Sciatic nerve (tissue), 2 donors: ENCODE measurements around the gene MLH1. TPM values are rescaled to one million over a fixed set of nuclear protein-coding genes. Genes with fewer than 3 reads are reported as not detected.
"Not testable (repeated sequence)": the region's sequence is repeated elsewhere in the genome, so short reads cannot be mapped to it uniquely, and the experiment has no call there.

Experiments used
- ATAC-seq: fragments of 200-7000 bp; cut with Tn5 transposase; one replicate; pipeline ENCODE4 v1.9.1; 2020; ENCODE audit warnings: mild to moderate bottlenecking, moderate library complexity
- DNase-seq: peaks from one replicate; pipeline ENCODE4 v3.0.0-alpha.2; 2020; ENCODE audit warnings: low spot score
- intact Hi-C: fragments of 100-400 bp; cut with DNase I; formaldehyde crosslinking; loops from one replicate; pipeline ENCODE4 v1.14.2; 2022
- total RNA-seq: library from RNA; stranded (reverse); fragmentation: NEBNext Ultra II Directional; extraction: Animal tissue kit (Norgen Biotek cat#: 25700); gene quantifications from one replicate; pipeline ENCODE4 v1.2.1, GENCODE V29; 2021
- donor health status: DM: no; HTN: no; CAD: no.
- donor health status: DM: no; HTN: no; CAD: no.

Gene MLH1
- 31.3 TPM for total RNA-seq

DNA sequence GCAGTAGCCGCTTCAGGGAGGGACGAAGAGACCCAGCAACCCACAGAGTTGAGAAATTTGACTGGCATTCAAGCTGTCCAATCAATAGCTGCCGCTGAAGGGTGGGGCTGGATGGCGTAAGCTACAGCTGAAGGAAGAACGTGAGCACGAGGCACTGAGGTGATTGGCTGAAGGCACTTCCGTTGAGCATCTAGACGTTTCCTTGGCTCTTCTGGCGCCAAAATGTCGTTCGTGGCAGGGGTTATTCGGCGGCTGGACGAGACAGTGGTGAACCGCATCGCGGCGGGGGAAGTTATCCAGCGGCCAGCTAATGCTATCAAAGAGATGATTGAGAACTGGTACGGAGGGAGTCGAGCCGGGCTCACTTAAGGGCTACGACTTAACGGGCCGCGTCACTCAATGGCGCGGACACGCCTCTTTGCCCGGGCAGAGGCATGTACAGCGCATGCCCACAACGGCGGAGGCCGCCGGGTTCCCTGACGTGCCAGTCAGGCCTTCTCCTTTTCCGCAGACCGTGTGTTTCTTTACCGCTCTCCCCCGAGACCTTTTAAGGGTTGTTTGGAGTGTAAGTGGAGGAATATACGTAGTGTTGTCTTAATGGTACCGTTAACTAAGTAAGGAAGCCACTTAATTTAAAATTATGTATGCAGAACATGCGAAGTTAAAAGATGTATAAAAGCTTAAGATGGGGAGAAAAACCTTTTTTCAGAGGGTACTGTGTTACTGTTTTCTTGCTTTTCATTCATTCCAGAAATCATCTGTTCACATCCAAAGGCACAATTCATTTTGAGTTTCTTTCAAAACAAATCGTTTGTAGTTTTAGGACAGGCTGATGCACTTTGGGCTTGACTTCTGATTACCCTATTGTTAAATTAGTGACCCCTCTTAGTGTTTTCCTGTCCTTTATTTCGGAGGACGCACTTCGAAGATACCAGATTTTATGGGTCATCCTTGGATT is at the start of gene MLH1:
Gene MLH1, plus strand, starts transcription at position 193 of the 958 bp plus-strand sequence. Its CDS starts 30 bp downstream, at position 223.
- DNase-seq (peak; percentile 99), ATAC-seq (peak; percentile 98)
- intact Hi-C loops = loop anchor here (5.0 kb wide), 1 partner anchor 219 kb away; no protein-coding TSS in a partner anchor

DNA sequence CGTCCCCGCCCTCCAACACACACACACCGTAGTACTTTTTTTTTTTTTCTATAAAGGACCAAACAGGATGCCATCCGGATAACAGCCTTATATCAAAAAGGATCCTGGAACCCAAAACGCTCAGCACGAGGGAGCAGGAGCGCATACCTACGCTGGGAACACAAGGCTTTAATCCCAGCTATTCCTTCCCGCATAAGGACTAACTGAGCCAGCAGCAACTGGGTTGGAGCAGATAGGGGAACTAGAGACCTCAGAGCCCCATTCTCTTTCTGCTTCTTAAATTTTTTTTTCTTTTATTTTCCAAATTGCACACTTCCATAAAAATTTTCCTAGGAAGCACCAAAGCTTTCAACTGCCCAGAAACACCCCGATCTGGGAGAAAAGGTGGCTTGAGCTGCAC is 49.7 kb upstream of the MLH1 start:
- ATAC-seq (no peak), DNase-seq (no peak)
- intact Hi-C loops = no loop called here

DNA sequence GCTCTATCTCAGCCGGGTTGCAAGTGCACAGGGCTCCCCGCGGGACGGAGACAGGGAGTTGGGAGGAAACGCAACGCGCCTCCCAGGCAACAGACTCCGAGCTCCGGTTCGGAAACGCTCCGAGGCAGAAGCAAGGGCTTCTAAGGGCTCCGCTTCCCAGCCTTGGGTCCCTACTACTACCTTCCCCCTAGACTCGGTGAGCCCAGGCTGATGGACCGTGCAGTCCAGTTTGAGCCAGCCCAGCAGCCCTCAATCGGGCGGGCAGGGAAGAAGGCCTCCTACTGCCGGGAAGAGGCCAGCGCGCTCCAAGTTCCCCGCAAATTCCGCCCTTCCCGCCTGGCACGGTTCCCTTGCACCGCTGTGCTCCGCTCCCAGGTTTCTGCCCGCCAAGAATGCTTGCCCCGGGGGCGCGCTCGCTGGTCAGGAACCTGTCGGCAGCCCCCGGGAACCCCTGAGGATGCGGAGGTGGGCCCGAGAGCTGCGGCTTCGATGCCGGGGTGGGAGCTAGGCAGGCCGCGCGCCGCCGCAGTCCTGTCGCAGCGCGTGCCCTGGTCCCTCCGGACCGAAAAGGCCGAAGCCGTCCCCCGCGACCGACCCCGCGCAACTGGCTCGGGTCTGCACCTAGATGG is 49.2 kb upstream of the MLH1 start:
- peak; percentile 84 for DNase-seq
- intact Hi-C loops = no loop called here
- ATAC-seq = peak; percentile 85

DNA sequence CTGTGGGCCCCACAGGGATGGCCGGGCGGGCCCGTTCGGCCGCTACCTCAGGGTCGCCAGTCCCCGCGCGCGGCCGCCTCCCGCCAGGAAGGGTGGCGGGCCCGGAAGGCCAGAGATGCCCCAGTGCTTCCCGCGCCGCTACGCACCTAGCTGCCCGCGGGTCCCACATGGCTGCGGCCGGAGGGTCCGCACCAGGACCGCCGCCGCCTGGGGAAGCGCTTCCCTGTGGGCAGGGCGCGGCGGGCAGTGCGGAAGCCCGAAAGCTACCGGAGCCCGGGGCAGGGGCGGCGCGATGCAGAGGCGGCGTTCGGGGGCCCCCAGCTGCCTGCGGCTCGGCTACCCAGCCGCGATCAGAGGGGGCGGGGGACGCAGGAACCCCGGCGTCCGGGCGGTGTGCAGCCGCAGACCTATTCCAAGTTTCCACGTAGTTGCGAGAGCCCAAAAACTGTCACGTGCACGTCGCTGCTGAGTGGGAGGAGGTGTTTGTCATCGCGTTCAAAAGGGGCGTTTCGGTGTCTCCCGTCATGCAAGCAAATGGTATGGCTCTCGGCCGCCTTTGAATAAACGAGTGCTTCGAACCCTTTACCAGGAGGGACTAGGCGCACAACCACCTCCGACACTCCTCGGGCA is 48.6 kb upstream of the MLH1 start, which contains the start of gene TRANK1:
Gene TRANK1, minus strand, starts transcription at position 414 of the 630 bp plus-strand sequence. Its CDS starts 245 bp downstream, at position 169.
- DNase-seq (peak; percentile 82), ATAC-seq (peak; percentile 86)
- intact Hi-C loops = no loop called here

DNA sequence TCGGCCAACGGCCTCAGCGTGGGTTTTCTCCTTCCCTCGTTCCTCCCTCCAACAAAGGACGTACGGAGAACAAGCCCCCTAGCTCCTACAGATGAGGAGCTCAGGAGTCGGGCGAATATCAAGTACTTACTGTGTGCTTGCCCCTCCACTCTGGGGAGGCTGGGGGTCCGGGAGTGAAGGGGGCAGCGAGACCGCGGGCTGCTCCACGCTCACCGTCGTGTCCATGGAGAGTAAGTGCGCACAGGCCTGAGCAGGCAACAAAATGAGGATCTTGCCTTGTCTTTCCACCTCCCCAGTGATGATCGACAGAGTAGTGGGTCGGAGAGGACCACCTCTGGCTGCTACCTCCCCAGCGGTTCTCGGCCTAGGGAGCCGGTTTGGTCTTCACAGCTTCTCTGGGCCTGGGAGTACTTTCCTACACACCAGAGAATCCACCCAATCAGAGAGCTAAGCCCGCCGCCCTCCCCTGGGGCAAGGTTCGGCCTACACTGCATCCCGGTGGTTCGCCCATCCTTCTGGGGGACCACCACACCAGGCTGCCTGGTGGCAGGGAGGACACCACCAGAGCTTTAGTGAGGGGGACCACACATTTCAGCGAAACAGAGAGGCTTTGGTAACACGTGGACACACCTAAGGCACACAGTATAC is 47.9 kb upstream of the MLH1 start:
- ATAC-seq (no peak), DNase-seq (no peak)
- intact Hi-C loops = no loop called here

GRCh38 chr3:36947814-36948213 is 45.5 kb upstream of the MLH1 start:
- intact Hi-C loops = not testable (repeated sequence)

DNA sequence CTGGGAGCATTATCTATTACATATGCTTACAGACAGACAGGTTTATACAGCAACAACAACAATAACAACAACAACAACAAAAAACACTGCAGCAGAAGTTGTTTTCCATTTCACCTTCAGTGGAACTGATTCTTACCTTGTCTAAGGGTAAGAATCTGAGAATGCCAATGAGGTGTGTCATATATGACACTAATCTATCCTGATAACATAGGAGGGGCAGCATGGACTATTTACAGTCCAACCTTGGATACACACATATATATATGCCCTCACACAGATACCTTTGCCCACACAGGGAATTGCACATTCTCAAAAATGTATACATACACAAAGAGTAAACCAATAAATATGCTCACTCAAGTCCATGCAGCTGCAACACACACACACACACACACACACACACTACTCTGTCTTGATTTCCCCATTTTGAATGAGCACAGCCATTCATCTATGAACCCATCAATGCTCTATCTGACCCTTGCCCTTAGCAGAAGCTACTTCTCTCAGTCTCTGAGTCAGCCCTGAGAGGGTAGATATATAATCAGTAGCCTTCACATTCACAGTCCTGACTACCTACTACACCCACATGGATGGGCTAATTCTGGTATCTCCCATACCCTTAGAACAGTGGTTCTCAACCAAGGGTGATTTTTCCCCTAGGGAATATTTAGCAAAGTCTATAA is 38.7 kb upstream of the MLH1 start:
- intact Hi-C loops = no loop called here
- ATAC-seq (no peak), DNase-seq (no peak)

More at GRCh38 chr3:36947814-36948213, 45.5 kb upstream of the MLH1 start:
- not testable (repeated sequence) for ATAC-seq, DNase-seq

DNA sequence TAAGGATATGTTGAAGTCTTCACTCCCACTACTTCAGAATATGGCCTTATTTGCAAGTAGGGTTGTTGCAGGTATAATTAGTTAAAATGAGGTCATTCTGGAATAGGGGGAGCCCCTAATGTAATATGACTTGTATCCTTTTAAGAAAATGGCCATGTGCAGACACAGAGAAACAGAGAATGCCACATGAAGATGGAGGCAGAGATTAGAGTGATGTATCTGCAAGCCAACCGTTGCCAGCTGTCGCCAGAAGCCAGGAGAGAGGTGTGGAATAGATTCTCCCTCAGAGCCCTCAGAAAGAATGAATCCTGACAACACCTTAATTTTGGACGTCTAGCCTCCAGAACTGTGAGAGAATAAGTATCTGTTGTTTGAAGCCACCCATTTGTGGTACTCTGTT is 37.2 kb upstream of the MLH1 start:
- ATAC-seq = no peak

DNA sequence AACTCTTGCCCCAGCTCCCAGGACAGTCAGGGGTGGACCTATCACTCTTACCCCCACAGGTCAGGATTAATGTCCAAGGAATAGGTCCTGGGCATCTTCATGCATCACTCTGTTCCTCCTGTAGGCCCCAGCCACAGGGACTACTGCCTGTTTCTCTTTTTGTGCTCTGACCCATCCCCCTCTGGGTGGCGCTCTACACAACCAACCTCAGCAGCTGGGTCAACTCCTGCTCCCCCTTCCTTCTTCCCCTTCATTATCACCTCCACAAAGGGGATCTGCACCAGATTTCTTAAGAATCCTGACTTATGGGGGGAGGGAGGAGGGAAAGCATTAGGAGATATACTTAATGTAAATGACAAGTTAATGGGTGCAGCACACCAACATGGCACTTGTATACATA is 36.3 kb upstream of the MLH1 start:
- DNase-seq = no peak
- ATAC-seq = no peak
- intact Hi-C loops = no loop called here

More for the DNA sequence above, 37.2 kb upstream of the MLH1 start:
- no peak for DNase-seq
- intact Hi-C loops = no loop called here

- intact Hi-C loops = no loop called here
- ATAC-seq (peak; percentile 68), DNase-seq (no peak)
Measured at GRCh38 chr3:36957862-36958686, 35.2 kb upstream of the MLH1 start.

DNA sequence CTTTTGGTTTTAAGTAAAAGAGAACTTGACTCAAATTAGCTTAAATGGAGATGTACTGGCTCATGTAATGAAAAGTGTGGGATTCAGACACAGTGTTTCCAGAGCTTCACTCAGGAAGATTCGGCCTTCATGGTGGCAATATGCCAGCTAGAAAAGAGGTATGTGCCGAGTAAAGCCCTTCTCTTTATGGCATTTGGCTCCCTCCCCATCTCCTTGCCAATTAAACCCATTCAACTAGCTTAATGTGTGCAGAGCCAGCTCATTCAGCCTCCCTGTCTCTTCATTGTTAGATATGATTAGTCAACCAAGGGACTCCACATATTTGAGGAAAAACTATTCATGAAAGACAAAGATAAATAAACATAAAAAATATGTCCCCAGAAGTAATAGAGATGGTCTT is 33.5 kb upstream of the MLH1 start:
- DNase-seq (no peak), ATAC-seq (no peak)
- intact Hi-C loops = no loop called here

- DNase-seq = no peak
- no peak for ATAC-seq
- intact Hi-C loops = no loop called here
Measured at GRCh38 chr3:36960502-36960901, 32.8 kb upstream of the MLH1 start.

GRCh38 chr3:36963008-36963407 is 30.3 kb upstream of the MLH1 start:
- intact Hi-C loops, ATAC-seq: not testable (repeated sequence)

DNA sequence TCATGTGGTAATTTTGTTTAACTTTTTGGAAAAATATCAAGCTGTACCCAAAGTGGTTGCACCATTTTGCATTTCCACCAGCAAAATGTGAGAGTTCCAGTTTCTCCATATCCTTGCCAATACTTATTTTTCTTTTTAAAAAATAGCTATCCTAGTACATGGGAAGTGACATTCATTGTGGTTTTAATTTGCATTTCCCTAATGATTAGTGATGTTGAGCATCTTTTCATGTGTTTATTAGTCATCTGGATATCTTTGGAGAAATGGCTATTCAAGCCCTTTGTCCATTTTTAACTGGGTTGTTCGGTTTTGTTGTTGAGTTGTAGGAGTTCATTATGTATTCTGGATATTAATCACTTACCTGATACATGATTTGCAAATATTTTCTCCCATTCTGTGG is 29.0 kb upstream of the MLH1 start:
- intact Hi-C loops = no loop called here
- no peak for ATAC-seq
- DNase-seq = no peak

More at GRCh38 chr3:36963008-36963407, 30.3 kb upstream of the MLH1 start:
- DNase-seq = not testable (repeated sequence)

DNA sequence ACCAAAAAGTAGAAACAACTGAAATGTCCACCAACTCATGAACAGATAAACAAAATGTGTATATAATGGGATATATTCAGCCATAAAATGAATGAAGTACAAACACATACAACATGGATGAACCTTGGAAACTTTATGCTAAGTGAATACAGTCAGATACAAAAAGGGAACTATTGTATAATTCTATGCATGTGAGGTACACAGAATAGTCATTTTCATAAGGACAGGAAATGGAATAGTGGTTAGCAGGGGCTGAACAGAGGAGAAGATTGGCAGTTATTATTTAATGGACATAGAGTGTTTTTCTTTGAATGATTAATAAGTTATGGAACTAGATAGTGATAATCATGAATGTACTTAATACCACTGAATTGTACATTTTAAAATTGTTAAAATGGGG is 28.5 kb upstream of the MLH1 start:
- ATAC-seq (no peak), DNase-seq (no peak)
- intact Hi-C loops = no loop called here

- no peak for ATAC-seq
- intact Hi-C loops = no loop called here
- no peak for DNase-seq
Measured at GRCh38 chr3:36965440-36965839, 27.9 kb upstream of the MLH1 start.

- intact Hi-C loops = no loop called here
- ATAC-seq (no peak), DNase-seq (no peak)
Measured at GRCh38 chr3:36969085-36969484, 24.2 kb upstream of the MLH1 start.
